Activated naive CD8-positive, alpha-beta T cell treated with anti-CD3 and anti-CD28 coated beads, Interleukin-2, amount 50 U/mL, for 24 hours (primary cell): ENCODE measurements around the gene ZFYVE27.

Source experiments
- ATAC-seq: fragments of 150-1000 bp; cut with Tn5 transposase; one replicate; pipeline ENCODE4 v1.10.0; 2021
- DNase-seq: peaks from one replicate; pipeline ENCODE4 v3.0.0; 2021
- H3K27ac Mint-ChIP-seq: one replicate; pipeline ENCODE4 v1.8.0; 2021; ENCODE audit warnings: mild to moderate bottlenecking, mixed read lengths
- H3K27me3 Mint-ChIP-seq: one replicate; pipeline ENCODE4 v1.8.0; 2021; ENCODE audit warnings: mixed read lengths
- H3K36me3 Mint-ChIP-seq: one replicate; pipeline ENCODE4 v1.8.0; 2021; ENCODE audit warnings: low read depth, mixed read lengths
- H3K4me1 Mint-ChIP-seq: one replicate; pipeline ENCODE4 v1.8.0; 2021; ENCODE audit warnings: mixed read lengths
- H3K4me3 Mint-ChIP-seq: one replicate; pipeline ENCODE4 v1.8.0; 2021; ENCODE audit warnings: mild to moderate bottlenecking, moderate library complexity, mixed read lengths
- H3K9me3 Mint-ChIP-seq: one replicate; pipeline ENCODE4 v1.8.0; 2021; ENCODE audit warnings: mixed read lengths

The ZFYVE27 gene

GRCh38 chr10:97726636-97727178, 10.2 kb upstream of the ZFYVE27 start:
- H3K27ac Mint-ChIP-seq, result no peak overlapping the region
- no peaks in the 10 kb centered on the region for H3K36me3 Mint-ChIP-seq
- no peak for DNase-seq
- no peaks in the 10 kb centered on the region for H3K9me3 Mint-ChIP-seq
- no peak overlapping the region for H3K4me3 Mint-ChIP-seq
- no peaks in the 10 kb centered on the region for H3K4me1 Mint-ChIP-seq
- ATAC-seq, result no peak
- H3K27me3 Mint-ChIP-seq, result peaks cover 6% of the 10 kb centered on the region

DNA sequence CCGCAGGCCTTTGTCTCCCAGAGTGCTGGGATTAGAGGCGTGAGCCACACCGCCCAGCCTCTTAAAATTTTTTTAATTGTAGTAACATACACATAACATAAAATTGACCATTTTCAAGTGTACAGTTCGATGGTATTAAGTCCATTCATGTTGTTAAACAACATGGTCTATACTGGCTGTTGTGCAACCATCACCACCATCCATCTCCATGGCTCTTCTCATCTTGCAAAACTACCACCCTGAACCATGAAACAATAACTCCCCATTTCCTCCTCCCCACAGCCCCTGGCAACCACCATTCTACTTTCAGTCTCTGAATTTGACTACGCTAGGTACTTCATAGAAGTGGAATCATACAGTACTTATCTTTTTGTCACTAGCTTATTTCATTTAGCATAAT, 7.9 kb upstream of the ZFYVE27 start:
- no peak for ATAC-seq
- no peak overlapping the region for H3K4me3 Mint-ChIP-seq
- no peaks in the 10 kb centered on the region for H3K4me1 Mint-ChIP-seq
- H3K27me3 Mint-ChIP-seq, result peaks cover 6% of the 10 kb centered on the region
- H3K9me3 Mint-ChIP-seq, result no peaks in the 10 kb centered on the region
- no peaks in the 10 kb centered on the region for H3K36me3 Mint-ChIP-seq
- no peak overlapping the region for H3K27ac Mint-ChIP-seq
- DNase-seq, result no peak

DNA sequence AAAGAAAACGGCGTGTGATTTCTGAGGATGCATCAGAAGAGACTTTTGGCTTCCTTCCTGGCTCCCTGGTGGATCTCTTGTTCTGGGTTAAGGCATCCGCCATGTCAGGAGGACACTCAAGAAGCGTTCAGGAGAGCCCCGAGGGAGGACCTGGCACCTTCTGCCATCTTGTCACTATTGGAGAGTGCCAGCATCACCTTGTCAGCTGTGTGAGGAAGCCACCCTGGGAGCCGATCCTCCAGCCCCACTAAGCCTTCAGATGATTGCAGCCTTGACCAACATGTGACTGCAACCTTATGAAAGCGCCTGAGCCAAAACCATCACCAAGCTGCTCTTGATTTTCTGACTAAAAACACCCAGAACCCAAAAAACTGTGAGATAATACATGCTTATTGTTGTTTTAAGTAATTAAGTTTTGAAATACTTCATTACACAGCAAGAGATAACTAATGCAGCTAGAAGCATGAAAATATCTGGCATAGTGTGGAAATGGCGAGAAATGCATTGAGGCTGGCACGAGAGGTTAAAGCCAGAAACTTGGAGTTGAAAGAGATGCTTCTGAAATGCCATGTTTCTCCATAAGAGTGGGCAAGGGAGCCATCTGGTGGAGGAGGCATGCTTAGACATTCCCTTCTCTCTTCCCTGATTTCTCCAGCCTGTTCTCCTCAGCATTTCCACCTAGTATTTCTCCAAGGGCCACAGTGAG, 5.4 kb upstream of the ZFYVE27 start:
- H3K27ac Mint-ChIP-seq, result no peak overlapping the region
- ATAC-seq (peak; percentile 69), DNase-seq (peak; percentile 59)
- peaks cover under 1% of the 10 kb centered on the region for H3K36me3 Mint-ChIP-seq
- peaks cover 9% of the 10 kb centered on the region for H3K4me1 Mint-ChIP-seq
- peaks cover 6% of the 10 kb centered on the region for H3K9me3 Mint-ChIP-seq
- H3K4me3 Mint-ChIP-seq, result no peak overlapping the region
- H3K27me3 Mint-ChIP-seq, result peaks cover 6% of the 10 kb centered on the region

DNA sequence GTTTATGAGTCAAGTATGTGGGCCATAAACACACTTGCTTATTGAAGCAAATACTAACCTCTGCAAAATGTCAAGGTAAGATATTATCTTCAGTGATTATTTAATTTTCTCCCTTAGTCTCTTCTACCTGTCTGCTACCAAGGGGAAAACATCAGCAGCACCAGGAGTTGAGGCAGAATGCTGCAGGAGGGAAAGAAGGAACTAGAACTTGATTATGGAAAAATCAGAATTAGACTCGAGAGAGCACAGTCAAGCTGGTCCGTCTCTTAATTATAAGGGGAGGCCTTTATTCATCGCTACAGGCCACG, 4.9 kb upstream of the ZFYVE27 start:
- Mint-ChIP-seq H3K27me3 (peaks cover 8% of the 10 kb centered on the region), H3K4me1 (peaks cover 14% of the 10 kb centered on the region), H3K36me3 (peaks cover 5% of the 10 kb centered on the region), H3K27ac (no peak overlapping the region), H3K9me3 (peaks cover 6% of the 10 kb centered on the region), H3K4me3 (no peak overlapping the region)
- DNase-seq (no peak), ATAC-seq (no peak)

- Mint-ChIP-seq H3K4me3 (no peak overlapping the region), H3K36me3 (peaks cover 10% of the 10 kb centered on the region), H3K4me1 (peaks cover 22% of the 10 kb centered on the region), H3K27me3 (peaks cover 6% of the 10 kb centered on the region), H3K27ac (no peak overlapping the region), H3K9me3 (peaks cover 6% of the 10 kb centered on the region)
- no peak for DNase-seq
- ATAC-seq, result no peak
Measured at GRCh38 chr10:97733256-97733655, 3.7 kb upstream of the ZFYVE27 start.

- H3K27me3 Mint-ChIP-seq, result peaks cover 4% of the 10 kb centered on the region
- DNase-seq (no peak), ATAC-seq (no peak)
- H3K4me3 Mint-ChIP-seq, result no peak overlapping the region
- H3K4me1 Mint-ChIP-seq, result peaks cover 27% of the 10 kb centered on the region
- H3K27ac Mint-ChIP-seq, result no peak overlapping the region
- peaks cover 10% of the 10 kb centered on the region for H3K36me3 Mint-ChIP-seq
- H3K9me3 Mint-ChIP-seq, result peaks cover 6% of the 10 kb centered on the region
Measured at GRCh38 chr10:97734021-97734420, 2.9 kb upstream of the ZFYVE27 start.

GRCh38 chr10:97736403-97736901, 476 bp upstream of the ZFYVE27 start:
- H3K4me3 Mint-ChIP-seq, result peak overlapping the region; percentile 94
- H3K4me1 Mint-ChIP-seq, result peaks cover 48% of the 10 kb centered on the region
- ATAC-seq, result peak; percentile 17
- peak overlapping the region; percentile 98 for H3K27ac Mint-ChIP-seq
- peaks cover 6% of the 10 kb centered on the region for H3K9me3 Mint-ChIP-seq
- no peak for DNase-seq
- H3K36me3 Mint-ChIP-seq, result peaks cover 33% of the 10 kb centered on the region
- H3K27me3 Mint-ChIP-seq, result peaks cover 2% of the 10 kb centered on the region

GRCh38 chr10:97737770-97738265, 890 bp downstream of the ZFYVE27 start:
- DNase-seq, result no peak
- peaks cover 2% of the 10 kb centered on the region for H3K27me3 Mint-ChIP-seq
- H3K9me3 Mint-ChIP-seq, result peaks cover 6% of the 10 kb centered on the region
- peak; percentile 13 for ATAC-seq
- peak overlapping the region; percentile 98 for H3K27ac Mint-ChIP-seq
- peaks cover 35% of the 10 kb centered on the region for H3K36me3 Mint-ChIP-seq
- peaks cover 51% of the 10 kb centered on the region for H3K4me1 Mint-ChIP-seq
- peak overlapping the region; percentile 94 for H3K4me3 Mint-ChIP-seq

DNA sequence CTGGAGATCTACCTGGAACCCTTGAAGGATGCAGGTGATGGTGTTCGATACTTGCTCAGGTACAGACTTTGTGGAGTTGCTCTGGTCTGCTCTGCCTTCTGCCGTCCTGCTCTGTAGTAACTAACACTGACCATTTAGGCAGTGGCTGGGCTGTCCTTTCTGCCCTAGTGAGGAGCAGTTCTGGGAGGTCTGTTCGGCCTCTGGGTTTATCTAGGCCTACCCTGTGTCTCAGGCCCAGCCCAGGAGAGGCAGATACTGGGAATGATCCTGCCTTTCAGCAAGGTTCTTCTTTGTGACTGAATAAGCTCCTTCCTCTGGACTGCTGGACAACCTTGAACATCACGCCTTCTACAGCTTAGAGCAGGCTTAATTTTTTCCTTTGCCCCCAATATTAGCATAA, 1.7 kb downstream of the ZFYVE27 start:
- Mint-ChIP-seq H3K27me3 (peaks cover 2% of the 10 kb centered on the region), H3K9me3 (peaks cover 6% of the 10 kb centered on the region), H3K27ac (peak overlapping the region; percentile 98), H3K4me3 (peak overlapping the region; percentile 94), H3K36me3 (peaks cover 39% of the 10 kb centered on the region), H3K4me1 (peaks cover 56% of the 10 kb centered on the region)
- ATAC-seq (no peak), DNase-seq (no peak)

GRCh38 chr10:97740613-97741012, 3.7 kb downstream of the ZFYVE27 start:
- ATAC-seq (no peak), DNase-seq (no peak)
- H3K36me3 Mint-ChIP-seq, result peaks cover 53% of the 10 kb centered on the region
- H3K9me3 Mint-ChIP-seq, result peaks cover 6% of the 10 kb centered on the region
- H3K4me1 Mint-ChIP-seq, result peaks cover 57% of the 10 kb centered on the region
- no peak overlapping the region for H3K4me3 Mint-ChIP-seq
- H3K27me3 Mint-ChIP-seq, result peaks cover 2% of the 10 kb centered on the region
- peak overlapping the region; percentile 39 for H3K27ac Mint-ChIP-seq

DNA sequence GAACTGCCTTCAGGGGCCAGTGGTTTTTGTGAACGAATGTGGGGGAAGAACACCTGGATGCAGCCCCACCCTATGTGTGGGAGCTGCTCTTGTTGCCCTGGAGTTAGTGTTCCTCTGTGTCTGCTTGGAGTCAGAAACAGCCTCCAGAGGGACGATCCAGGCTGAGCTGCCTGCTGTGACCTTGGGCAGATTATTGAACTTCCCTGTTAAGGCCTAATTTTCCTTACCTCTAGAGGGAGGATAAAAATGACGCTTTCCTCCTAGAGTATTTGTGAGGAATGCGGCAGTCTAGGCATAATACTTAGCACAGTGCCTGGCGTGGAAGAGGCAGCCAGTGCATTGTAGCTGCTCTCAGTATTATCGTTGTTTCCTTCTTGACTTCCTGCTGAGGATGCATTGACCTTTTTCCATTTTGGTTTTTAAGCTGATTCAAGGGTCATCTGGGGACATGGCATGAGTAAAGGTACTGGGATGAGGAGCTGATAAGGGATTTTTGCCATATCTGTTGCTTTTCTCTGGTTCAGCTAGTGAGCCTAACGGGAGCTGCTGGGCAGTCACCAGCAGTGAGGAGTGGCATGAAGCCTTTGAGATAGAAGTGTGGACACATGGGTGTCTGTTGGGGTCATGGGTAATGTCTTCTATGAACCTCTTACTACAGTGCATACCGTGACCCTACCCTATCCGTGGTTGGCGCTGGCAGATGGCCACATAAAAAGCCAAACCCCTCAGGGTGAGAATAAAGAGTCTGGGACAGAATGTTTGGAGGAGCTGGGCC, 6.4 kb downstream of the ZFYVE27 start:
- Mint-ChIP-seq H3K36me3 (peaks cover 55% of the 10 kb centered on the region), H3K4me1 (peaks cover 34% of the 10 kb centered on the region), H3K9me3 (no peaks in the 10 kb centered on the region), H3K4me3 (no peak overlapping the region), H3K27me3 (no peaks in the 10 kb centered on the region), H3K27ac (no peak overlapping the region)
- DNase-seq, result no peak
- ATAC-seq, result no peak

DNA sequence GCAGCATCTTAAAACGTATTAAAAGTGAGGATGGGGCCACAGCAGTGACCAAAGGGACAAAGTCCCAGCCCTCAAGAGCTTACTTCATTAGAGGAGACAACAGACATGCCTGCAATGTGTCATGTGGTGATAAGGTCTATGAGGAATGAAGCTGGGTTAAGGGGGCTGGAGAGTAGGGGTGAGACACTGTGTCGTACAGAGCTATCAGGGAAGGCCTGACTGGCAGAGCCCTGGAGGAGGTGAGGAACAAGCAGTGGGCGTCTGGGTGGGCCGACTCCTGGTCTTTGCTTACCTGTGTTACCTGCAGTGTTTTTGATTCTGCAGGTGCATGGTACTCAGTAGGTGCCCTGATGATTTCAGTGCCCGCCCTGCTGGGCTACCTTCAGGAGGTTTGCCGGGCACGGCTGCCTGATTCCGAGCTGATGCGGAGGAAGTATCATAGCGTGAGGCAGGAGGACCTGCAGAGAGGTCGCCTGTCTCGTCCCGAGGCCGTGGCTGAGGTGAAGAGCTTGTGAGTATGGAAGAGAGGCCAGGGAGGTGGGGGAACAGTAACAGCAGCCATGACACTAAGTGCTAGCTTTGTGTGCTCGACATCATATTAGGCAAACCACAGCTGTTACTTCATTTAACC, 7.6 kb downstream of the ZFYVE27 start:
- peaks cover 27% of the 10 kb centered on the region for H3K4me1 Mint-ChIP-seq
- no peaks in the 10 kb centered on the region for H3K27me3 Mint-ChIP-seq
- ATAC-seq (no peak), DNase-seq (no peak)
- no peak overlapping the region for H3K4me3 Mint-ChIP-seq
- H3K27ac Mint-ChIP-seq, result no peak overlapping the region
- no peaks in the 10 kb centered on the region for H3K9me3 Mint-ChIP-seq
- peaks cover 56% of the 10 kb centered on the region for H3K36me3 Mint-ChIP-seq

DNA sequence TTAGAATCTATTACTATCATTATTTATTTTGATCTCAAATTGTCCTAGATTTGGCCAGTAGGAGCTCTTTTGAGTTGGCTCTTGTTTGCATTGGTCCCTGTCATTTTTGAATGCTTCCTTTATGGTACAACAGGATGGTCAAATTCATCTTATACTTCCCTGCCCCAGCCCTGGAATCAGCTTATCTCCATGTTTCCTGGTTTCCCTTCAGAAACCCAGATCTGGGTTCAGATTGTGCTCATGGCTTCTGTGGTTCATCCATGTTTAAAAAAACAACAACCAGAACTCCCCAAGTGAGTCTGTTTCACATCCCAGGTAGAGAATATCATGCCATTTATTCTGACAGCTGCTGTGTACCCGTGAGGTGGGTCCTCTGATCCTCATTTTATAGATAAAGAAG, 10.6 kb downstream of the ZFYVE27 start:
- H3K27me3 Mint-ChIP-seq, result no peaks in the 10 kb centered on the region
- no peak for DNase-seq
- no peak overlapping the region for H3K27ac Mint-ChIP-seq
- H3K4me1 Mint-ChIP-seq, result peaks cover 7% of the 10 kb centered on the region
- H3K36me3 Mint-ChIP-seq, result peaks cover 46% of the 10 kb centered on the region
- no peak overlapping the region for H3K4me3 Mint-ChIP-seq
- H3K9me3 Mint-ChIP-seq, result no peaks in the 10 kb centered on the region
- no peak for ATAC-seq

GRCh38 chr10:97748116-97748515, 11.2 kb downstream of the ZFYVE27 start:
- ATAC-seq (no peak), DNase-seq (no peak)
- Mint-ChIP-seq H3K4me1 (peaks cover 4% of the 10 kb centered on the region), H3K36me3 (peaks cover 46% of the 10 kb centered on the region), H3K27me3 (no peaks in the 10 kb centered on the region), H3K9me3 (no peaks in the 10 kb centered on the region), H3K4me3 (no peak overlapping the region), H3K27ac (no peak overlapping the region)
